HCT116 (cell line): ENCODE results near the gene UNC5C. TPM values are rescaled to one million over a fixed set of nuclear protein-coding genes. Genes with fewer than 3 reads are reported as not detected.

Experiments
- ATAC-seq: fragments of 200-7000 bp; cut with Tn5 transposase; 2 replicates; pipeline ENCODE4 v1.9.1; 2020; ENCODE audit warnings: mild to moderate bottlenecking, moderate library complexity
- BruUV-seq: library from RNA; stranded (reverse); fragments of 400-500 nt; replicated peaks from 2 replicates; lab custom pipeline; 2021; lab: Mats Ljungman, UMichigan
- CTCF ChIA-PET: fragments of 300-600 bp; sonication (Branson Sonifier 250); formaldehyde crosslinking; loops from one replicate; lab custom pipeline; 2021; ENCODE audit warnings: antibody characterized with exemption; lab: Charles Lee
- POLR2A ChIA-PET: fragments of 300-600, 350-600 bp; sonication (Branson Sonifier 250); formaldehyde crosslinking; loops from one replicate; lab custom pipeline; 2021; ENCODE audit warnings: antibody characterized with exemption; lab: Charles Lee
- RAD21 ChIA-PET, 2 experiments: fragments of 300-600 bp; sonication (Branson Sonifier 250); formaldehyde crosslinking; loops; one replicate each; lab custom pipeline; 2023; ENCODE audit warnings: low total read pairs in 2 of 2; ENCODE audit not compliant: uncharacterized antibody in 2 of 2, unreplicated experiment in 2 of 2, low non-redundant PET in 1 of 2; lab: Charles Lee
- DNase-seq: peaks from one replicate; pipeline ENCODE4 v3.0.0-alpha.2; 2010; ENCODE audit warnings: low read depth, low spot score
- H2AFZ ChIP-seq: fragments of 200-600 bp; shearing (Covaris generic), sonication (generic); 2 replicates; pipeline ENCODE4 v1.6.1; 2017; ENCODE audit warnings: low read depth, mixed run types, mixed read lengths, antibody characterized with exemption, low read length; ENCODE audit not compliant: poor library complexity, severe bottlenecking
- H3K27ac ChIP-seq: 2 replicates; pipeline ENCODE4 v1.5.1; 2012; ENCODE audit warnings: low read depth, low read length
- H3K27me3 ChIP-seq: fragments of 200-600 bp; sonication (generic); 2 replicates; pipeline ENCODE4 v1.6.1; 2016; ENCODE audit warnings: mixed run types, low read length, mixed read lengths; ENCODE audit not compliant: insufficient read depth
- H3K36me3 ChIP-seq, 2 experiments: fragments of 200-500 bp in 1 of 2; fragments of 200-600 bp in 1 of 2; sonication (Bioruptor generic) in 1 of 2; sonication (generic) in 1 of 2; 2 replicates each; pipeline versions ENCODE4 v1.5.1 to v1.6.1; 2014 to 2016; ENCODE audit warnings: low read length in 2 of 2, inconsistent platforms in 1 of 2, mixed read lengths in 1 of 2, mixed run types in 1 of 2; ENCODE audit not compliant: insufficient read depth in 2 of 2, control insufficient read depth in 1 of 2
- H3K4me1 ChIP-seq, 2 experiments: fragments of 200-600 bp in 1 of 2; sonication (generic) in 1 of 2; 2 replicates each; pipeline versions ENCODE4 v1.5.1 to v1.6.1; 2012 to 2017; ENCODE audit warnings: low read length in 2 of 2, inconsistent platforms in 1 of 2, mild to moderate bottlenecking in 1 of 2, mixed read lengths in 1 of 2, mixed run types in 1 of 2, moderate library complexity in 1 of 2; ENCODE audit not compliant: insufficient read depth in 2 of 2, control insufficient read depth in 1 of 2
- H3K4me2 ChIP-seq: fragments of 200-600 bp; sonication (generic); 2 replicates; pipeline ENCODE4 v1.6.1; 2017; ENCODE audit warnings: mixed run types, low read length, mixed read lengths
- H3K4me3 ChIP-seq, 2 experiments: fragments of 200-600 bp in 1 of 2; sonication (generic) in 1 of 2; replicated peaks in 1 of 2; 2 replicates each; pipeline ENCODE4 v1.5.1; 2011 to 2016; ENCODE audit warnings: low read length in 2 of 2, control low read depth in 1 of 2, low read depth in 1 of 2, mild to moderate bottlenecking in 1 of 2, mixed read lengths in 1 of 2, mixed run types in 1 of 2
- H3K79me2 ChIP-seq: fragments of 200-600 bp; sonication (generic); 2 replicates; pipeline ENCODE4 v1.6.1; 2017; ENCODE audit warnings: mild to moderate bottlenecking, mixed run types, low read length, moderate library complexity, mixed read lengths; ENCODE audit not compliant: insufficient read depth
- H3K9ac ChIP-seq: fragments of 200-600 bp; sonication (generic); 2 replicates; pipeline ENCODE4 v1.6.1; 2016; ENCODE audit warnings: low read length, mixed read lengths
- H3K9me2 ChIP-seq: fragments of 200-600 bp; sonication (generic), shearing (Covaris generic); 2 replicates; pipeline ENCODE4 v1.6.1; 2017; ENCODE audit warnings: mixed run types, mild to moderate bottlenecking, moderate library complexity; ENCODE audit not compliant: insufficient read depth
- H3K9me3 ChIP-seq, 2 experiments: fragments of 200-500 bp in 1 of 2; fragments of 200-600 bp in 1 of 2; sonication (Bioruptor generic) in 1 of 2; sonication (generic) in 1 of 2; 2 replicates each; pipeline ENCODE4 v1.6.1; 2014 to 2017; ENCODE audit warnings: low read length in 2 of 2, mixed read lengths in 2 of 2, inconsistent platforms in 1 of 2, low read depth in 1 of 2, mild to moderate bottlenecking in 1 of 2, mixed run types in 1 of 2, moderate library complexity in 1 of 2; ENCODE audit not compliant: control insufficient read depth in 1 of 2, insufficient read depth in 1 of 2
- H4K20me1 ChIP-seq: fragments of 200-600 bp; sonication (generic), shearing (Covaris generic); 2 replicates; pipeline ENCODE4 v1.6.1; 2017; ENCODE audit warnings: mixed run types, mild to moderate bottlenecking, moderate library complexity; ENCODE audit not compliant: insufficient read depth
- ATF3 ChIP-seq: IDR thresholded peaks from 2 replicates; pipeline ENCODE4 v1.6.1; 2012
- CEBPB ChIP-seq: IDR thresholded peaks from 2 replicates; pipeline ENCODE4 v1.6.1; 2012; ENCODE audit warnings: low read depth
- FOSL1 ChIP-seq: IDR thresholded peaks from 2 replicates; pipeline ENCODE4 v1.6.1; 2012; ENCODE audit warnings: low read depth
- MAX ChIP-seq: IDR thresholded peaks from 2 replicates; pipeline ENCODE4 v1.6.1; 2012
- POLR2A ChIP-seq: IDR thresholded peaks from 2 replicates; pipeline ENCODE4 v1.7.0; 2011; ENCODE audit warnings: borderline replicate concordance; ENCODE audit not compliant: insufficient read depth, insufficient read length; ENCODE audit errors: extremely low read depth
- POLR2AphosphoS5 ChIP-seq: IDR thresholded peaks from 2 replicates; pipeline ENCODE4 v1.6.1; 2011; ENCODE audit warnings: mild to moderate bottlenecking, low read depth, low read length, moderate library complexity
- RAD21 ChIP-seq: IDR thresholded peaks from 2 replicates; pipeline ENCODE4 v1.6.1; 2012; ENCODE audit warnings: low read depth, mild to moderate bottlenecking
- TCF7L2 ChIP-seq: IDR thresholded peaks from 2 replicates; pipeline ENCODE4 v1.7.0; 2011; ENCODE audit warnings: borderline replicate concordance, inconsistent platforms; ENCODE audit not compliant: insufficient read depth, insufficient read length; ENCODE audit errors: extremely low read depth
- ZFX ChIP-seq: fragments of 450-650 bp; IDR thresholded peaks from 2 replicates; pipeline ENCODE4 v1.6.1; 2017
- intact Hi-C: fragments of 100-400 bp; cut with micrococcal nuclease; formaldehyde crosslinking; loops from 2 replicates; pipeline ENCODE4 v1.10.0; 2022
- total RNA-seq: library from RNA; stranded (reverse); gene quantifications from one replicate; pipeline ENCODE4 v1.2.1, GENCODE V29; 2021; ENCODE audit not compliant: unreplicated experiment

UNC5C gene
- total RNA-seq, 1 experiment from 2014 or later: not detected

- TF ChIP-seq ATF3 (peak; percentile 54; the same call in 1 of the 2 replicates), CEBPB (peak; percentile 52), ZFX (no peak), POLR2AphosphoS5 (no peak), TCF7L2 (no peak), FOSL1 (0 out of 2 replicates have a peak, but pooled peaks have one; percentile 13)
- no peaks in the 10 kb centered on the region for H3K36me3 ChIP-seq
- no peak overlapping the region for H3K27ac ChIP-seq
- H3K4me2 ChIP-seq: no peak overlapping the region
- no TSS peak for BruUV-seq
- no peak overlapping the region for H3K4me3 ChIP-seq
- no peaks in the 10 kb centered on the region for H3K27me3 ChIP-seq
- ChIA-PET RAD21 (no interaction called here), CTCF (no interaction called here), POLR2A (no interaction called here)
- peak; percentile 1 for DNase-seq
- H3K9ac ChIP-seq: no peak overlapping the region
- H2AFZ ChIP-seq: no peak overlapping the region
- intact Hi-C loops: no loop called here
- H4K20me1 ChIP-seq: no peaks in the 10 kb centered on the region
- no peaks in the 10 kb centered on the region for H3K9me2 ChIP-seq
- H3K4me1 ChIP-seq: no peaks in the 10 kb centered on the region
- no peak for ATAC-seq
- H3K79me2 ChIP-seq: no peaks in the 10 kb centered on the region
- no peaks in the 10 kb centered on the region for H3K9me3 ChIP-seq
Measured at GRCh38 chr4:95248720-95249425, 299.9 kb downstream of the UNC5C start.

GRCh38 chr4:95243892-95244291 lies 304.9 kb downstream of the UNC5C start:
- H3K4me1 ChIP-seq: no peaks in the 10 kb centered on the region
- H4K20me1 ChIP-seq: no peaks in the 10 kb centered on the region
- RAD21 ChIA-PET: no interaction called here
- TF ChIP-seq POLR2A (no peak), MAX (no peak), RAD21 (no peak)
- CTCF ChIA-PET: no interaction called here
- no peak overlapping the region for H3K27ac ChIP-seq
- H3K4me2 ChIP-seq: no peak overlapping the region
- H3K4me3 ChIP-seq: no peak overlapping the region
- H3K36me3 ChIP-seq: no peaks in the 10 kb centered on the region
- ATAC-seq (no peak), DNase-seq (no peak)
- no peak overlapping the region for H3K9ac ChIP-seq
- H3K27me3 ChIP-seq: no peaks in the 10 kb centered on the region
- H3K79me2 ChIP-seq: no peaks in the 10 kb centered on the region
- H2AFZ ChIP-seq: no peak overlapping the region
- intact Hi-C loops: no loop called here
- BruUV-seq: no TSS peak
- H3K9me2 ChIP-seq: no peaks in the 10 kb centered on the region
- no peaks in the 10 kb centered on the region for H3K9me3 ChIP-seq
- POLR2A ChIA-PET: no interaction called here
